Endothelial cell of umbilical vein (primary cell): ENCODE data around the gene RNASE7. TPM values are rescaled to one million over a fixed set of nuclear protein-coding genes. Genes with fewer than 3 reads are reported as not detected.

Experiments used
- BruUV-seq: library from RNA; stranded (reverse); fragments of 400-500 nt; replicated peaks from 2 replicates; lab custom pipeline; 2021; lab: Mats Ljungman, UMichigan
- CTCF ChIA-PET: fragments of 300-600, 350-600 bp; sonication (Branson Sonifier 250); formaldehyde crosslinking; loops from one replicate; lab custom pipeline; 2021; ENCODE audit warnings: antibody characterized with exemption, inconsistent platforms; lab: Charles Lee
- POLR2A ChIA-PET: fragments of 300-600, 350-600 bp; sonication (Branson Sonifier 250); formaldehyde crosslinking; loops from one replicate; lab custom pipeline; 2021; ENCODE audit warnings: antibody characterized with exemption, inconsistent platforms; lab: Charles Lee
- DNase-seq: peaks from one replicate; pipeline ENCODE4 v3.0.0-alpha.2; 2011; ENCODE audit warnings: low read depth, low spot score
- FAIRE-seq: peaks from 2 replicates; lab custom pipeline; 2011; peaks lifted over from hg19 to GRCh38; lab: Jason Lieb, UNC
- H2AFZ ChIP-seq: 2 replicates; pipeline ENCODE4 v1.6.0; 2012; ENCODE audit warnings: low read depth, low read length, control low read depth, inconsistent platforms
- H3K27ac ChIP-seq: 2 replicates; pipeline ENCODE4 v1.5.1; 2011; ENCODE audit warnings: low read depth, mild to moderate bottlenecking, control low read depth, low read length, moderate library complexity; ENCODE audit not compliant: insufficient read depth
- H3K27me3 ChIP-seq, 2 experiments: 2 replicates each; pipeline versions ENCODE4 v1.6.0 to v1.6.1; 2011; ENCODE audit warnings: low read length in 2 of 2, mixed read lengths in 1 of 2; ENCODE audit not compliant: control insufficient read depth in 2 of 2, insufficient read depth in 2 of 2
- H3K36me3 ChIP-seq, 2 experiments: 2 replicates in 1 of 2; 3 replicates in 1 of 2; pipeline ENCODE4 v1.5.1; 2011; ENCODE audit warnings: low read length in 2 of 2, mild to moderate bottlenecking in 1 of 2, moderate library complexity in 1 of 2; ENCODE audit not compliant: control insufficient read depth in 2 of 2, insufficient read depth in 2 of 2; ENCODE audit errors: extremely low read depth in 1 of 2
- H3K4me1 ChIP-seq: 3 replicates; pipeline ENCODE4 v1.5.1; 2011; ENCODE audit warnings: mild to moderate bottlenecking, low read length; ENCODE audit not compliant: control insufficient read depth, insufficient read depth; ENCODE audit errors: extremely low read depth
- H3K4me2 ChIP-seq: 2 replicates; pipeline ENCODE4 v1.6.1; 2011; ENCODE audit warnings: low read length, control low read depth, mixed read lengths; ENCODE audit not compliant: insufficient read depth
- H3K4me3 ChIP-seq, 3 experiments: fragments of 200-600 bp in 1 of 3; sonication (generic), shearing (Covaris generic) in 1 of 3; replicated peaks in 1 of 3; 2 replicates each; pipeline ENCODE4 v1.5.1; 2011 to 2016; ENCODE audit warnings: control low read depth in 3 of 3, low read length in 3 of 3, mild to moderate bottlenecking in 2 of 3, inconsistent platforms in 1 of 3, low read depth in 1 of 3, moderate library complexity in 1 of 3; ENCODE audit not compliant: insufficient read depth in 1 of 3
- H3K79me2 ChIP-seq: 2 replicates; pipeline ENCODE4 v1.6.0; 2012; ENCODE audit warnings: low read length, inconsistent platforms; ENCODE audit not compliant: control insufficient read depth, insufficient read depth
- H3K9ac ChIP-seq: replicated peaks from 2 replicates; pipeline ENCODE3; 2011; ENCODE audit warnings: low read length, control low read depth; ENCODE audit not compliant: insufficient read depth; ENCODE audit errors: extremely low read depth
- H3K9me1 ChIP-seq: replicated peaks from 3 replicates; pipeline ENCODE4 v1.6.0; 2011; ENCODE audit warnings: mild to moderate bottlenecking, low read length; ENCODE audit not compliant: control insufficient read depth, insufficient read depth; ENCODE audit errors: extremely low read depth
- H3K9me3 ChIP-seq: replicated peaks from 2 replicates; pipeline ENCODE4 v1.5.1; 2012; ENCODE audit warnings: low read length, inconsistent platforms; ENCODE audit not compliant: control insufficient read depth, insufficient read depth
- H4K20me1 ChIP-seq: replicated peaks from 2 replicates; pipeline ENCODE3; 2011; ENCODE audit warnings: mild to moderate bottlenecking, low read length; ENCODE audit not compliant: control insufficient read depth, insufficient read depth; ENCODE audit errors: extremely low read depth
- EZH2 ChIP-seq: IDR thresholded peaks from 2 replicates; pipeline ENCODE4 v1.6.1; 2012; ENCODE audit warnings: borderline replicate concordance, low read depth, mild to moderate bottlenecking, moderate library complexity, low read length, inconsistent platforms; ENCODE audit not compliant: severe bottlenecking
- FOS ChIP-seq: IDR thresholded peaks from 2 replicates; pipeline ENCODE4 v1.6.1; 2011; ENCODE audit warnings: mild to moderate bottlenecking, low read length, moderate library complexity, borderline replicate concordance; ENCODE audit not compliant: insufficient read depth
- GATA2 ChIP-seq: IDR thresholded peaks from 2 replicates; pipeline ENCODE4 v1.7.0; 2011; ENCODE audit warnings: low read depth, mild to moderate bottlenecking, moderate library complexity, mixed read lengths, low read length; ENCODE audit not compliant: insufficient read length, insufficient read depth
- JUN ChIP-seq: IDR thresholded peaks from 2 replicates; pipeline ENCODE4 v1.6.1; 2011; ENCODE audit warnings: borderline replicate concordance, low read depth; ENCODE audit not compliant: insufficient read length, insufficient read depth
- MAX ChIP-seq: IDR thresholded peaks from 2 replicates; pipeline ENCODE4 v1.6.1; 2011; ENCODE audit not compliant: insufficient read depth, insufficient read length
- MYC ChIP-seq: IDR thresholded peaks from one replicate; pipeline ENCODE4 v1.6.1; 2011; ENCODE audit warnings: mild to moderate bottlenecking, low read depth, low read length
- POLR2A ChIP-seq: IDR thresholded peaks from 2 replicates; pipeline ENCODE4 v1.6.1; 2012; ENCODE audit warnings: low read depth, mild to moderate bottlenecking, control low read depth, low read length
- POLR2AphosphoS5 ChIP-seq: IDR thresholded peaks from 2 replicates; pipeline ENCODE4 v1.6.1; 2012; ENCODE audit warnings: low read depth, mild to moderate bottlenecking, control low read depth, low read length, moderate library complexity; ENCODE audit not compliant: insufficient read depth
- dilution Hi-C: fragments of 300-500 bp; cut with MboI; formaldehyde crosslinking; loops from one replicate; pipeline ENCODE4 v1.15.0; 2019; ENCODE audit warnings: low sequenced_read_pairs; ENCODE audit not compliant: extremely low pct_ligation_motif_present
- intact Hi-C: fragments of 100-400 bp; cut with micrococcal nuclease; formaldehyde crosslinking; loops from one replicate; pipeline ENCODE4 v1.10.0; 2022
- polyA plus RNA-seq, 4 experiments: library from polyadenylated mRNA; depleted of rRNA in 3 of 4; stranded (reverse) in 3 of 4; unstranded in 1 of 4; fragments of >200 nt; gene quantifications; 2 replicates each; pipeline versions ENCODE4 v1.2.1 to v1.2.3, GENCODE V29; 2011 to 2012; ENCODE audit warnings: missing spikeins in 1 of 4
- total RNA-seq: library from RNA; stranded (reverse); gene quantifications from 2 replicates; pipeline ENCODE4 v1.2.3, GENCODE V29; 2021
- TF ChIP-seq, protein P1 (sequence below), 2 donors: IDR thresholded peaks; 1 replicate in 1 of 2; 2 replicates in 1 of 2; pipeline ENCODE4 v1.5.1; 2011; ENCODE audit warnings: low read length in 2 of 2, mild to moderate bottlenecking in 2 of 2, moderate library complexity in 2 of 2, control low read depth in 1 of 2, inconsistent platforms in 1 of 2, low read depth in 1 of 2; ENCODE audit not compliant: insufficient read depth in 1 of 2; ENCODE audit errors: extremely low read depth in 1 of 2

RNASE7 gene
- total and polyA plus RNA-seq, 2 donors (not counting 3 experiments of a cell fraction or from before 2014, with no cell fraction given) = not detected

- Histone ChIP-seq H3K36me3 (no peaks in the 10 kb centered on the region), H4K20me1 (no peaks in the 10 kb centered on the region), H3K9me3 (no peaks in the 10 kb centered on the region), H2AFZ (no peak overlapping the region), H3K4me3 (no peak overlapping the region), H3K27me3 (peaks cover 11 to 12% of the 10 kb centered on the region in 2 experiments), H3K4me2 (no peak overlapping the region), H3K4me1 (peaks cover 4% of the 10 kb centered on the region), H3K9me1 (no peaks in the 10 kb centered on the region), H3K9ac (no peak overlapping the region), H3K27ac (no peak overlapping the region), H3K79me2 (no peaks in the 10 kb centered on the region)
- DNase-seq (no peak), FAIRE-seq (no peak)
- intact Hi-C loops (no loop called here), dilution Hi-C loops (no loop called here)
- ChIA-PET CTCF (interaction anchor here (1.3 to 7.0 kb wide), 2 partner anchors 28 to 54 kb away, joined by 3 to 214 read pairs; no protein-coding TSS in a partner anchor), POLR2A (no interaction called here)
- TF ChIP-seq EZH2 (no peak), GATA2 (no peak), FOS (no peak), MAX (no peak), JUN (no peak)
- BruUV-seq = no TSS peak
Observed at GRCh38 chr14:21042918-21043317, 756 bp downstream of the RNASE7 start.

GRCh38 chr14:21043387-21043973 is 1.3 kb downstream of the RNASE7 start:
- DNase-seq (no peak), FAIRE-seq (no peak)
- Histone ChIP-seq H3K4me1 (peaks cover 4% of the 10 kb centered on the region), H3K9me1 (no peaks in the 10 kb centered on the region), H4K20me1 (no peaks in the 10 kb centered on the region), H3K27me3 (peaks cover 12 to 15% of the 10 kb centered on the region in 2 experiments), H3K9me3 (no peaks in the 10 kb centered on the region), H3K4me3 (no peak overlapping the region), H3K79me2 (no peaks in the 10 kb centered on the region), H3K27ac (no peak overlapping the region), H2AFZ (no peak overlapping the region), H3K4me2 (no peak overlapping the region), H3K9ac (no peak overlapping the region), H3K36me3 (no peaks in the 10 kb centered on the region)
- intact Hi-C loops = no loop called here
- dilution Hi-C loops = no loop called here
- TF ChIP-seq FOS (no peak), POLR2AphosphoS5 (no peak), MYC (no peak), GATA2 (no peak), POLR2A (no peak), EZH2 (no peak), JUN (no peak), MAX (no peak)
- TF ChIP-seq, protein P1, sequence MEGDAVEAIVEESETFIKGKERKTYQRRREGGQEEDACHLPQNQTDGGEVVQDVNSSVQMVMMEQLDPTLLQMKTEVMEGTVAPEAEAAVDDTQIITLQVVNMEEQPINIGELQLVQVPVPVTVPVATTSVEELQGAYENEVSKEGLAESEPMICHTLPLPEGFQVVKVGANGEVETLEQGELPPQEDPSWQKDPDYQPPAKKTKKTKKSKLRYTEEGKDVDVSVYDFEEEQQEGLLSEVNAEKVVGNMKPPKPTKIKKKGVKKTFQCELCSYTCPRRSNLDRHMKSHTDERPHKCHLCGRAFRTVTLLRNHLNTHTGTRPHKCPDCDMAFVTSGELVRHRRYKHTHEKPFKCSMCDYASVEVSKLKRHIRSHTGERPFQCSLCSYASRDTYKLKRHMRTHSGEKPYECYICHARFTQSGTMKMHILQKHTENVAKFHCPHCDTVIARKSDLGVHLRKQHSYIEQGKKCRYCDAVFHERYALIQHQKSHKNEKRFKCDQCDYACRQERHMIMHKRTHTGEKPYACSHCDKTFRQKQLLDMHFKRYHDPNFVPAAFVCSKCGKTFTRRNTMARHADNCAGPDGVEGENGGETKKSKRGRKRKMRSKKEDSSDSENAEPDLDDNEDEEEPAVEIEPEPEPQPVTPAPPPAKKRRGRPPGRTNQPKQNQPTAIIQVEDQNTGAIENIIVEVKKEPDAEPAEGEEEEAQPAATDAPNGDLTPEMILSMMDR (IDR thresholded peaks at IDR 0.05; ENCODE audit: extremely low read depth in 1 of 2, insufficient read depth in 1 of 2, low read depth in 1 of 2, low read length in 2 of 2) = no peak
- no TSS peak for BruUV-seq
- POLR2A ChIA-PET = no interaction called here
- CTCF ChIA-PET = interaction anchor here (0.8 to 7.0 kb wide), 6 partner anchors 10 to 207 kb away, joined by 3 to 214 read pairs (median 4); no protein-coding TSS in a partner anchor
